Inferior parietal cortex (tissue), 1 donor: Measurements from ENCODE around the gene TBXAS1.
A peak's percentile ranks its signal among the peaks of the same experiment; 100 is the strongest.

Experiments
- DNase-seq: peaks from one replicate; pipeline ENCODE4 v3.0.0-alpha.2; 2016; ENCODE audit errors: extremely low spot score

Gene TBXAS1

GRCh38 chr7:139976838-139977656, 148.0 kb downstream of the TBXAS1 start:
- no peak for DNase-seq

DNA sequence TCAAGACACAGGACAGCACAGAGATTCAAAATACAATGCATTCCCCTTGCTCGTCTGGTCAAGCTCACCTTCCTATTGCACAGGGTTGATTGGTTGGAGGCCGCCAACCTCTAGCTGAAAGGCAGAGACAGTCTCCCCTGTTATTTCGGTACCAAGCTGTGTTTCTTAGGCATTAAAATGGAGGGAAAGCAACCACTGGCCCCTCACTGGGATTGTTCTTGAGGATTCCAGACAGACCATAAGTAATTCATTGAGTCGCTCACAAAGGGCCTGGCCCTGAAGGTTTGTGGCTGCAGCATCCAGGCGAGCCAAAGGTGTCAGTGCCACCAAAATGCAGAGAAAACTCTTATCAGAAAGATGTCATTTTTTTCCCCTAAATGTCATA, 152.4 kb downstream of the TBXAS1 start:
- DNase-seq, result no peak

- DNase-seq, result no peak
Observed at GRCh38 chr7:139982927-139983920, 154.2 kb downstream of the TBXAS1 start.

- no peak for DNase-seq
Observed at GRCh38 chr7:139984642-139985539, 155.8 kb downstream of the TBXAS1 start.

DNA sequence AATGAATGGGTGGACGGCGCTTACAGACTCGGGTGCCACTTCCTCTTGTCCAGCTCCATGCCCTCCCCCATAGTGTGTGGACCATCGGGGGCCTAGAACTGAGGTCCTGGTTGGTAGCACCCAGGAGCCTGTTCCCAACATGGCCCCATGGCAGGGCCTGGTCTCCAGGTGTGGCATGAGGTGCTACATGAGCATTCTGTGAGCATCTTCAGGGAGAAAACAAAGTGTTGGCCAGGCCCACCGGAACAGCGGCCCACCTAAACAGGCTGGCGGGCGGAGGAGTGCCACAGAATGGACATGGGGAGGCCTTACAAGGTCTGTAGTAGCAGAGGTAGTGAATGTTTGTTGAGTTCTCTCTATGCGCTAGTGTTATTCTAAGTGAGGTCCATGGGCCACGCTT, 156.7 kb downstream of the TBXAS1 start:
- DNase-seq, result no peak

- no peak for DNase-seq
Observed at GRCh38 chr7:139987691-139988516, 158.8 kb downstream of the TBXAS1 start.

DNA sequence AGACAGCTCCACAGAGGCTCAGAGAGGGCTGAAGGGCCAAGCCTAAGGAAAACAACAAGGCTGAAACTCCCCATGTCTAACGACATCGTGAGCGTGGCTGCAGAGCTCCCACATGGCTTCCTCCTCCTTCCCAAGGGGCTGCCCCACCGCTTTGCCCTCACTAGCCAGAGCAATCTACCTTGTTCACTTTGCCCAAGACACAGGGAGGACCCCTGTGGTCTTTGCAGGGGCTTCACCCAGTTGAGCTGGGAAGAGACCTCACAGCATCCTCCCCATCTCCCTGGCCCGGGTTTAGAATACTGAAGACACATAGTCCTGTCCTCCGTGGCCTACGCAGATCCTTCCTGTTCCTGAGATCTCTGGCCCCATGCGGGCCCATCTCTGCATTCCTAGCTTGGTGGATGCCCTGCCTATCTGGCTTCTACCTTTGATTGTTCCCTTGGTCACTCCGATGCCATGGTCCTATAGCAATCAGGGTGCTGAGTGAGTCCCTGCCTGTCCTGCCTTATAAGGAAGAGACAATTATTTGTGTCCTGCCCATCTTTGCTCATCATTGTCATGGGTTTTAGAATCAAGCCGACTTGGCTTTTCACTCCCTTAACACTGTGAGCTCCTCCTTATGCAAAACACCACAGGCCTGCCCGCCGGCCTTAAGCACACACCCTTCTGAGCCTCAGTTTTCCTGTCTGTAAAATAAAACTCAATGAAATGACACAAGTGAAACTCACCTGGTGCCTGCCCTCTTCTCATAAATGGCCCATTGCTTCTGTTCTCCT, 160.5 kb downstream of the TBXAS1 start:
- DNase-seq, result no peak

- DNase-seq, result no peak
Observed at GRCh38 chr7:139990142-139990535, 161.1 kb downstream of the TBXAS1 start.

DNA sequence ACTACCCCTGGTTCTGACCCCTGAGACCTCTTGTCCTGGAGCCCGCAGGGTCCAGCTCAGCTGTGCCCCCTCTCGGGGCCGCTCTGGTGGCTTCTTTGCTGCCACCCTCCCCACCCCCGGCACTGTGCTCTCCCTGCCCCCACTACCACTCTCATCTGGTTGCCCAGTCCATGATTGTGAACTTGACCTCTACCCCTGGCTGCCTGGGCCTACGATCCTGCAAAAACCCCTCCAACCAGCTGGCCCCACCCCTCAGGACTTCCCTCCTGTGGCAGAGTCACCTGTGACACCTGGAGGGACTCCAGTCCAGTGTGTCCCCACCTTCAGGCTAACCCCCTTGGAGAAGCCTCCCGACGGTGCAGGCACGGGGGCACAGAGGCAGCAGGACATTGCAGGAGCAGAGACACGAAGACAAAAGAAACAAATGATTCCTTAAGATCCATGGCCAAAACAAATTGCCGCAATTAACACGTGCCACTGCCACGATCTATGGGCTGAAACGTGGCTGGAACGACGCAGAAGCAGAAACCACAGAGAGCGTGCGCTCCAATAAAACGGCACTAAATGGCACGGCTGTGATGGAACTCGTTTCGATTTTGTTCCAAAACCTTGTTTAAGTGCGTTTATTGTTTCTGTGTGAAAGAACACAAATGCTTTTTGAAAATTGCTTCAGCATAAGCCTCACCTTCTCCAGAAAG, 161.7 kb downstream of the TBXAS1 start:
- DNase-seq, result no peak

DNA sequence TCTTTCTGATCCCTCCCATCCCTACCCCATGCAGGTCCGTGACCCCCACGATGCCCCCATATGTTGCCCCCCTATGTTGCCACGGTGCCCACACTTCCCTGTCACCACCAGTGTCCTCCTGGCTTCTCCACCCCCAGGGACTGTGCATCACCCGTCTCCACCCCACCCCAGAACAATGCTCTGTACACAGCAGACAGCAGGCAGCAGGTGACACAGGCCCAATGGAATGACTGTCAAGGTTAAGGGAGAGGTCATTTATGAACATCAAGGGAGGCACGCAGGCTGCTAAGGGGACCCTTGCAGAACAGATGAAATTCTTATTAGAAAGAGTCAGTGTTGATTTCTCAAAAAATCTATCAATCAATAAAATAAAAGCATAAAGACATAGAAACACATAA, 162.2 kb downstream of the TBXAS1 start:
- DNase-seq, result no peak

DNA sequence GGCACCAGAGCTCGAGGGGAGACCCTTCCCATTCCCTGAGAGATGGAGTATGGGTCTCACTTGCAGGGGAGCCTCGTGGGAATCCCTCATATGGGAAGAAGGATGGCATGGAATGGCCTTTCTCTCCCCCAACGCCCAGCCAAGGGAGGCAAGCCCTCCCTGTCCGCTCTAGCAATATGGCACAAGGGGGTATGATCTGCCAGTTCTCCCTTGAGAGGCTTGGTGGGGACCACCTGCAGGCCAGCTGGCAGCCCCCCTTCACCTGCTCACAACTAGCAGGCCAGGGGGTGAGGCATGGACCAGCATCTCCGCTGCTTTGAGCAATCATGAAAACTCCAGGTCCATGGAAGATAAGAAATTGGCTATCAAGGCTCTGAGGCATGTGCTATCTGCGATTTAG, 162.8 kb downstream of the TBXAS1 start:
- no peak for DNase-seq

DNA sequence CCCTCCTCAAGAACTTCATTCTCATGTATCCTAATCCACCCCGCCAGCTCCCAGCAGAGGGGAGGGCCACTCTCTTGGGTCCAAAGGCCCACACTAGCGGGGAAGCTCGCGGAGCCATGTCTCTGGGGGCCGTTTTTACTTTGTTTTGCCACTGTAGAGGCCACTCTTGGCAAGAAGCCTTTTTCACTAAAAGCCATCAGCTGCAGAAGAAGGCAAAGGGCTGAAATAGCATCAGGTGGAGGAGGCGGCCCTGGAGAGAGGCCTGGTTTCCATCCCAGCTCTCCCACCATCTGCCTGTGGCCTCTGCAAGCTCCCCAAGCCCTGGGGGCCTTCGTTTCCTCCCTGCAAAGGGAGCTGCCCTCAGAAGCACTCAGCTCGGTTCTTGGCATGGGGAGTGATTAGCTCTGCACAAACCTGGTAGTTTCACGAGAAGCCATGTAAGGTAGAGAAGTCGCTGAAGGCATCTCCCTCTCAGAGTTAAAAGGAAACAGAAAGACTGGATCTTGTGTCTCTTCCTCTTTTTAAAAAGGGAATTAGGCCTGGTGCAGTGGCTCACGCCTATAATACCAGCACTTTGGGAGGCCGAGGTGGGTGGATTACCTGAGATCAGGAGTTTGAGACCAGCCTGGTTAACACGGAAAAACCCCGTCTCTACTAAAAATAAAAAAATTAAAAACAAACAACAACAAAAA, 163.4 kb downstream of the TBXAS1 start:
- DNase-seq, result no peak

DNA sequence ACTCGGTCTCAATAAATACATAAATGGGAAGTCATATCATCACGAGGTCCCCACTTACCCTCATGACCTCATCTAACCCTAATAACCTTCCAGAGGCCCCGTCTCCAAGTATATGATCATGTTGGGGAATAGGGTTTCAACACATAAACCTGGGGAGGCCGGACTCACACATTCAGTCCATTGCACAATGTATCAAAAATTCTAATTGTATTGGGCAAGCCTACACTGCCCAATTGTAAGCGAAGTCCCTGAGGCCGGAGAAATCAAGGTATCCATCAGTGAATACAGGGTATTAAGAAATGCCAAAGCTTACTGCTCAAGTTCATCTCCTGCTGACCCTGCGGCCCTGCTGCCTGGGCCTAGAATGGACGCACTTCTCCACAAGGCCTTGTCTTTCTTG, 164.1 kb downstream of the TBXAS1 start:
- no peak for DNase-seq

- DNase-seq, result no peak
Observed at GRCh38 chr7:139993592-139993991, 164.5 kb downstream of the TBXAS1 start.

DNA sequence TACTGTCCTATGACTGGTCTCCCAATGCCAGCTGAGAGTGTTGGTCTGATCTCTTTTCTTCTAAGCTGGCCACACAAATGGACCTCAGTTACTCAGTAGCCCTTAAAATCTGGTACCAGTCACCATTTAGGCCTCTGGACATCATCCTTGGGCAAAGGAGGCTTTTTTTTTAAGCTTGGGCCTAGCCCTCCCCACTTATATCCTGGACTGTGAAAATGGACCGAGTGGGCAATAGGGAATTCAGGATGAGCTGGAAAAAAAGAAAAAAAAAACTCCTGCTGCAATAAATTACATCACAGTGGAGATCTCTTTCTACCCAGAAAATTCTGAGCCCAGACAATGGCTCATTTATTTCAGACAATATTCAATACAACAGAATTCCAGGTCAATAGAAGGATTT, 165.3 kb downstream of the TBXAS1 start:
- no peak for DNase-seq

GRCh38 chr7:139995017-139995915, 166.2 kb downstream of the TBXAS1 start:
- peak; percentile 78 for DNase-seq

DNA sequence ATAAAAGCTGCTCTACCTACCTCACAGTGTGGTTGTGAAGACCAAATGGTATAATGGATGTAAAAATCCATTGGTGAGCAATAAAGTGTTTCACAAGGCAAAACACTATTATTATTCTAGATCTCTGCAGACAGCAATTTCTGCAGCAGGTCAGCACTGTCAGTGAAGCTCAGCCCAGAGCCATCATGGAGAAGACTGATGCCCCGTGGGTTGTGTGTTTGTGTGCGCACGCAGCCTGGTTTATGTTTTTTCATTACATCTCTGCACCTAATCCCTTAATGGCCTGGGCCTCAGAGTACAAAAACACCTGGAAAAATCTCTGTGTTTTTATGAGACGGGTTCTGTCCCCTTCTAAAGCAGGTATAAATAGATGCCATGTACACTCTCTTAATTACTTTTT, 169.5 kb downstream of the TBXAS1 start:
- no peak for DNase-seq

DNA sequence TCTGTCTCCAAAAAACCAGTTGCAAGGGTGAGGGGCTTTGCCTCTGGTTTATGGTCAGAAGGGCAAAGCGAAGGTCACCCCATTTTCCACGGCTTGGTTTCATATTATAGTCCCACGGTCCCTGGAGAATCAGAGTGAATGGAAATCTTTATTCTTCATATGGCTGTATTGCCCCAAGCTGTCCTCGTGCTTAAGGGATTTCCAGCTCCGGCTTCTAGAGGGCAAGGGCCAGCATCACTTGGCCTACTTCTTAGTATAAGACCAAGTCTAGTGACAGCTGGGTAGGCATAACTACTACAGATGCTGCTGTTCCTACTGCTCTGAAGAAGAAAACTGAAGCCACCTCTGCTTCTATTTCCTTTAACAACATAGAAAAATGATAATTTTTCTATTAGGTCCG, 170.5 kb downstream of the TBXAS1 start:
- no peak for DNase-seq
